Fibroblast of skin of left quadriceps (primary cell): ENCODE results near the gene RAD51AP2.
"Not testable (repeated sequence)": the region's sequence is repeated elsewhere in the genome, so short reads cannot be mapped to it uniquely, and the experiment has no call there.

Experiments
- DNase-seq, 2 experiments: peaks; one replicate each; pipeline ENCODE4 v3.0.0-alpha.2; 2013; ENCODE audit warnings: low read depth in 2 of 2

RAD51AP2 gene

GRCh38 chr2:17538022-17538843, 20.0 kb upstream of the RAD51AP2 start:
- no peak for DNase-seq

DNA sequence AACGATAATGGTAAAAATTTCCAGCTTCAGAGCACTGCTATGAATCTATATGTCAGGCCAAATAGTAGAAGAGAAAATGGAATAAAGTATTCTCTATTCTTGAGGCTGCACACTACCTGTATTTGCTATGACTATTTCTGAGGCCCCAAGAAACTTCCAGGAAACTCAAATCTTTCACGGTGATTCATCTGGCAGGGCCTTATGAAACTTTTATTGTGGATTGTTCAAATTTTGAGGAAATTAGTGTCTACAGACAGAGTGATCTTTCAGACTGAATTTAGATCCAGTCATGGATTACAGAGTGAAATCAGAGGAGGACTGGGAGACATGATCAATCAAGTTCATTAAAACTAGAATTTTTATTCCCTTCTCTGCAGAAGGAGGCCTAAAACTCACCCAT, 18.2 kb upstream of the RAD51AP2 start:
- DNase-seq, result no peak

- DNase-seq, result no peak
These were observed 15.3 kb upstream of the RAD51AP2 start for GRCh38 chr2:17533546-17533945.

GRCh38 chr2:17529771-17530170, 11.5 kb upstream of the RAD51AP2 start:
- DNase-seq, result no peak

GRCh38 chr2:17522303-17522702, 4.1 kb upstream of the RAD51AP2 start:
- no peak for DNase-seq

- DNase-seq, result no peak
These were observed 3.4 kb upstream of the RAD51AP2 start for GRCh38 chr2:17521621-17522020.

- DNase-seq, result no peak
These were observed 2.5 kb upstream of the RAD51AP2 start for GRCh38 chr2:17520761-17521160.

DNA sequence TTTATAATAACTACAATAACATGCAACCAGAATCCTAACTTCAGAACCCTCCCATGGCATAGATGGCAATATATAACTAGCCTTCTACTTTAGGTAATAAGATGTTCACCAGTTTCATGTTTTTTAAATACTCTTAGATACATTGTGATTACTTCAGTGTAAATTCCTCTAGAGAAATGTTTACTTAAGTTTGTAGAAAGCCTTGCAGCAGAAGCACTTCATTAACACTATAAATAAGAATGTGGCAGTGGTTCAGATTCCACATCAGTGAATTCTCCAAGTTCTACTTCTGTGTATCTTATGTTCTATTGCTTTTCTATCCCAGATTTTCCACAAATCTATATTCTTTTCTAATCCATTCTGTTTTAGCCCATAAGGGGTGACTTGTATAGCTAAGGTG, 1.2 kb upstream of the RAD51AP2 start:
- no peak for DNase-seq

GRCh38 chr2:17517481-17518211, 594 bp downstream of the RAD51AP2 start:
- no peak for DNase-seq

DNA sequence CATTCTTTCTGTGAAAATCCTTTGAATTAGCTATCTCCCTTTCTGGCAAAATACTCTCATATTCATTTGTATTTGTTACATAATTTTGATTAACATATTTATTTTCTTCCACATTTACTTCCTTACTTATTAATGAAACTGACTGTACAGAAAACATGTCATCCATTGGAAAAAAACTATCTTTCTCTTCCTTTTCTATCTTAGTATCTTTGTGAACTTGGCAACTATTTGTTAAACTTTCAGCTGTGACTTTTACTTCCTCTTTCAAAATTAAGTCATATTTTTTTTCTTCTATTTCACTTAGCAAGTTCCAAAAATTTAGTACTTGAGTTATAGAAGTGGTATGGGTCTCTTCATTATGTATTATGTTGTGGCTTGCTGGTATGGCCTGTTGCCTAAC, 2.6 kb downstream of the RAD51AP2 start:
- DNase-seq, result no peak

- DNase-seq, result no peak
These were observed 11.3 kb downstream of the RAD51AP2 start for GRCh38 chr2:17506736-17507616.

GRCh38 chr2:17497718-17498117, 20.5 kb downstream of the RAD51AP2 start:
- DNase-seq, result no peak

DNA sequence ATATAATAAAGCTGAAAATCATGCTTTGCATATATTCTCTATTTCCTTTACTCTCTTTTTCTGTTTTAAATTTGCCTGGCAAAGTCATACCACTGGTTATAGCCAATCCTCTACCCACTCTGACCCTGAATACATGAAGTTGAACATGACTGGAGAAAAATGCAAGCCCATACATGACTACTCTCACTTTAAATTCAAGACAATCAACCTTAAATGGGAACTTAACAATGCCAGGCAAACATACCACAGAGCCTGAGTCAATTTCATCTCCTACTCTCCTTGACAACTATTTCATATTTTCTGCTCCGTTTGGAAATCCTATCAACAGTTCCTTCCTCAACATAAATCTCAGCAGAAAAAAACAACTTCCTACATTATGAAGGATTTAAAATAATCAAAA, 22.6 kb downstream of the RAD51AP2 start:
- DNase-seq, result no peak

DNA sequence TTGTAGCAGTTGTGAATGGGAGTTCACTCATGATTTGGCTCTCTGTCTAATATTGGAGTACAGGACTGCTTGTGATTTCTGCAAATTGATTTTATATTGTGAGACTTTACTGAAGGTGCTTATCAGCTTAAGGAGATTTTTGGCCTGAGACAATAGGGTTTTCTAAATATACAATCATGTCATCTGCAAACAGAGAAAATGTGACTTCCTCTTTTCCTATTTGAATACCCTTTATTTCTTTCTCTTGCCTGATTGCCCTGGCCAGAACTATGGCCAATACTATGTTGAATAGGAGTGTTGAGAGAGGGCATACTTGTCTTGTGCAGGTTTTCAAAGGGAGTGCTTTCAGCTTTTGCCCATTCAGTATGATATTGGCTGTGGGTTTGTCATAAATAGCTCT, 28.1 kb downstream of the RAD51AP2 start:
- DNase-seq, result not testable (repeated sequence)

DNA sequence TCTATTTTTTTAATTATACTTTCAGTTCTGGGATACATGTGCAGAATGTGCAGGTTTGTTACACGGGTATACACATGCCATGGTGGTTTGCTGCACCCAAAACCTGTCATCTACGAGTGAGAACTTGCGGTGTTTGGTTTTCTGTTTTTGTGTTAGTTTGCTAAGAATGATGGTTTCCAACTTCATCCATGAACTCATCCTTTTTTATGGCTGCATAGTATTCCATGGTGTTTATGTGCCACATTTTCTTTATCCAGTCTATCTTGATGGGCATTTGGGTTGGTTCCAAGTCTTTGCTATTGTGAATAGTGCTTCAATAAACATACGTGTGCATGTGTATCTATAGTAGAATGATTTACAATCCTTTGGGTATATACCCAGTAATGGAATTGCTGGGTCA, 29.6 kb downstream of the RAD51AP2 start:
- not testable (repeated sequence) for DNase-seq

- DNase-seq, result no peak
These were observed 34.7 kb downstream of the RAD51AP2 start for GRCh38 chr2:17483496-17483895.

DNA sequence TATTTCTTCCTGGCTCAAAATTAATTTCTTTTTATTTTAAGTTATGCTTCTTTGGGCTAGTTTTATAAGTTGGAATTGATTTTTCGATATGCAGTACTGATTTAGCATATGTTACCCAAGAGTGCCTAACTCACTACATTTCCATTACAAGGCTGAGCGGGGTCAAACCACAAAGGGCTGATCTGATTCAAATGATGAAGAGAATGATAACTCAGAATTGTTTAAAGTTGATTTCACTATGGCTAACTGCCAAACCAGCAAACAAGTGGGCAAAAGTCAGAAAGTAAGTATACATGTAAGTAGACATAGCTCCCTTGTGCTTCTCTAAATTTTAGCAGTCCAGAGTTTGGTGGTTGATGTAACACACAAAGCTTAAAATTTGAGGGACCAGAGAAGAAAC, 35.6 kb downstream of the RAD51AP2 start:
- DNase-seq, result no peak

GRCh38 chr2:17479875-17480274, 38.4 kb downstream of the RAD51AP2 start:
- DNase-seq, result peak in 1 of 2 experiments; percentile 28

GRCh38 chr2:17476830-17477229, 41.4 kb downstream of the RAD51AP2 start:
- DNase-seq, result no peak

- no peak for DNase-seq
These were observed 42.2 kb downstream of the RAD51AP2 start for GRCh38 chr2:17476064-17476463.

GRCh38 chr2:17475286-17475685, 43.0 kb downstream of the RAD51AP2 start:
- DNase-seq, result no peak

- DNase-seq, result no peak
These were observed 46.3 kb downstream of the RAD51AP2 start for GRCh38 chr2:17471979-17472378.
